CD14-positive monocyte (primary cell): ENCODE data around the gene MITF. TPM values are rescaled to one million over a fixed set of nuclear protein-coding genes. Genes with fewer than 3 reads are reported as not detected.

ENCODE experiments used
- DNase-seq, 3 donors: peaks; one replicate each; pipeline ENCODE4 v3.0.0-alpha.2; 2011 to 2022
- H2AFZ ChIP-seq: 2 replicates; pipeline ENCODE4 v1.6.0; 2012; ENCODE audit warnings: mild to moderate bottlenecking, low read depth, low read length, inconsistent platforms; ENCODE audit not compliant: insufficient read depth, poor library complexity, severe bottlenecking
- H3K27ac ChIP-seq, 2 donors: 1 replicate in 1 of 2; 2 replicates in 1 of 2; pipeline ENCODE4 v1.5.1; 2012 to 2013; ENCODE audit warnings: low read length in 2 of 2, control low read depth in 1 of 2, inconsistent platforms in 1 of 2, low read depth in 1 of 2, mild to moderate bottlenecking in 1 of 2
- H3K27me3 ChIP-seq, 2 donors: one replicate each; pipeline versions ENCODE4 v1.6.0 to v1.6.1; 2011 to 2013; ENCODE audit warnings: low read length in 2 of 2; ENCODE audit not compliant: control insufficient read depth in 2 of 2, insufficient read depth in 2 of 2
- H3K36me3 ChIP-seq, 2 donors: replicated peaks in 1 of 2; 1 replicate in 1 of 2; 2 replicates in 1 of 2; pipeline versions ENCODE4 v1.5.1 to v1.6.1; 2012 to 2013; ENCODE audit warnings: low read length in 2 of 2, control low read depth in 1 of 2, inconsistent platforms in 1 of 2, mild to moderate bottlenecking in 1 of 2; ENCODE audit not compliant: insufficient read depth in 2 of 2, control insufficient read depth in 1 of 2
- H3K4me1 ChIP-seq, 2 donors: 1 replicate in 1 of 2; 2 replicates in 1 of 2; pipeline versions ENCODE4 v1.5.1 to v1.6.1; 2012 to 2013; ENCODE audit warnings: low read length in 2 of 2, control low read depth in 1 of 2, inconsistent platforms in 1 of 2, mild to moderate bottlenecking in 1 of 2, moderate library complexity in 1 of 2; ENCODE audit not compliant: insufficient read depth in 2 of 2, control insufficient read depth in 1 of 2
- H3K4me2 ChIP-seq: replicated peaks from 2 replicates; pipeline ENCODE3; 2012; ENCODE audit warnings: low read length, moderate library complexity, mild to moderate bottlenecking; ENCODE audit not compliant: poor library complexity, severe bottlenecking; ENCODE audit errors: extremely low read depth
- H3K4me3 ChIP-seq, 3 experiments: fragments of 200-600 bp in 1 of 3; sonication (generic) in 1 of 3; replicated peaks in 1 of 3; 1 replicate in 2 of 3; 2 replicates in 1 of 3; pipeline ENCODE4 v1.5.1; 2011 to 2013; ENCODE audit warnings: low read length in 3 of 3, mild to moderate bottlenecking in 3 of 3, control low read depth in 2 of 3, low read depth in 2 of 3, inconsistent platforms in 1 of 3, moderate library complexity in 1 of 3
- H3K79me2 ChIP-seq: 2 replicates; pipeline ENCODE4 v1.6.0; 2012; ENCODE audit warnings: mild to moderate bottlenecking, control low read depth, inconsistent platforms, low read length, moderate library complexity; ENCODE audit not compliant: insufficient read depth
- H3K9ac ChIP-seq: 2 replicates; pipeline ENCODE4 v1.6.0; 2017; ENCODE audit warnings: low read length, mild to moderate bottlenecking; ENCODE audit not compliant: insufficient read depth, poor library complexity, severe bottlenecking
- H3K9me3 ChIP-seq, 2 donors: replicated peaks in 1 of 2; 1 replicate in 1 of 2; 2 replicates in 1 of 2; pipeline versions ENCODE4 v1.5.1 to v1.6.1; 2012 to 2013; ENCODE audit warnings: low read length in 2 of 2, control low read depth in 1 of 2; ENCODE audit not compliant: control insufficient read depth in 1 of 2, insufficient read depth in 1 of 2
- H4K20me1 ChIP-seq: 2 replicates; pipeline ENCODE4 v1.6.0; 2012; ENCODE audit warnings: mild to moderate bottlenecking, low read length, control low read depth, moderate library complexity; ENCODE audit not compliant: insufficient read depth
- H3K27ac Mint-ChIP-seq, 7 donors: one replicate each; pipeline ENCODE4 v1.8.0; 2020; ENCODE audit warnings: mild to moderate bottlenecking in 7 of 7, mixed read lengths in 7 of 7, moderate library complexity in 6 of 7, inconsistent platforms in 2 of 7
- H3K27me3 Mint-ChIP-seq, 3 donors: one replicate each; pipeline ENCODE4 v1.8.0; 2021 to 2022; ENCODE audit warnings: low read depth in 3 of 3, mild to moderate bottlenecking in 3 of 3, mixed read lengths in 3 of 3, moderate library complexity in 3 of 3, inconsistent platforms in 1 of 3
- H3K36me3 Mint-ChIP-seq, 2 donors: one replicate each; pipeline ENCODE4 v1.8.0; 2020; ENCODE audit warnings: mixed read lengths in 2 of 2, inconsistent platforms in 1 of 2, mild to moderate bottlenecking in 1 of 2
- H3K4me1 Mint-ChIP-seq: one replicate; pipeline ENCODE4 v1.8.0; 2020; ENCODE audit warnings: mild to moderate bottlenecking, mixed read lengths
- H3K4me3 Mint-ChIP-seq, 2 donors: one replicate each; pipeline ENCODE4 v1.8.0; 2020; ENCODE audit warnings: mild to moderate bottlenecking in 2 of 2, mixed read lengths in 2 of 2, moderate library complexity in 1 of 2
- H3K9me3 Mint-ChIP-seq, 7 donors: one replicate each; pipeline ENCODE4 v1.8.0; 2020 to 2022; ENCODE audit warnings: mixed read lengths in 7 of 7, mild to moderate bottlenecking in 6 of 7, moderate library complexity in 6 of 7, inconsistent platforms in 2 of 7
- CTCF ChIP-seq: fragments of 200-600 bp; IDR thresholded peaks from one replicate; pipeline ENCODE4 v1.8.0; 2022; ENCODE audit warnings: antibody characterized with exemption, mild to moderate bottlenecking
- WGBS: methylation state at CpG from one replicate; pipeline ENCODE4 v1.1.5; 2013; ENCODE audit warnings: missing lambda C conversion rate; ENCODE audit not compliant: insufficient coverage; 5-methylcytosine and 5-hydroxymethylcytosine counted together
- intact Hi-C, 2 donors: fragments of 100-400 bp; cut with micrococcal nuclease; formaldehyde crosslinking; loops; one replicate each; pipeline versions ENCODE4 v1.15.0 to v1.15.1; 2023
- polyA plus RNA-seq, 3 donors: library from polyadenylated mRNA; depleted of rRNA in 1 of 3; unstranded in 2 of 3; stranded (reverse) in 1 of 3; fragments of 300-500 nt in 2 of 3; fragments of >200 nt in 1 of 3; fragmentation: Illumina TruSeq in 2 of 3; gene quantifications; 1 replicate in 2 of 3; 2 replicates in 1 of 3; pipeline ENCODE4 v1.2.3, GENCODE V29; 2012 to 2021

Gene MITF
- polyA plus RNA-seq, 3 donors, result 7.0 to 15.1 (median 12.1) TPM

DNA sequence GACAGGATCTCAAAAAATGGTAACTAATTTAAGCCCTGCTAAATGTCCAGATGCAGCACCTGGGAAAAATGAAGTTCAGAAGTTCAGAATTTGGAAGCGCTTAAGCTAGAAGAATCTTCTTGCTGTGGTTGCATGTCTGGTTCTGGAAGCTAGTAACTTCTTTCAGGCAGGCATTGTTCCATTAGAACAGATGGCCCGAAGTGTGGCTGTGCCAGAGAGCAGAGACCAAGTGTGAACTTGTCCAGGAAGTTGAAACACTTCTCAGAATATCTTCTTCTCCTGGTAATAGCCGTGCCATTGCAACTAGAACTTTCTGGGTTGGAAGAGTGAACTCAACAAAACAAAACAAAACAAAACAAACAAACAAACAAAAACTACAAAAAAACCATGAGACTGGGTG, 80.0 kb downstream of the MITF start:
- Histone ChIP-seq H3K79me2 (no peaks in the 10 kb centered on the region), H3K4me3 (no peak overlapping the region), H2AFZ (no peak overlapping the region), H3K9me3 (no peaks in the 10 kb centered on the region), H3K36me3 (no peaks in the 10 kb centered on the region), H3K9ac (no peak overlapping the region), H3K4me1 (peaks cover 9 to 21% of the 10 kb centered on the region in 2 donors), H4K20me1 (no peaks in the 10 kb centered on the region), H3K4me2 (no peak overlapping the region), H3K27me3 (no peaks in the 10 kb centered on the region), H3K27ac (no peak overlapping the region)
- WGBS, result 100% methylated on average over 1 of the region's 3 CpGs
- intact Hi-C loops, result no loop called here
- Mint-ChIP-seq H3K27ac (peak overlapping the region in 1 of 7 donors; percentile 22), H3K9me3 (no peaks in the 10 kb centered on the region), H3K27me3 (peaks cover 0 to 1% (median 0%) of the 10 kb centered on the region in 3 donors), H3K4me3 (no peak overlapping the region), H3K36me3 (no peaks in the 10 kb centered on the region), H3K4me1 (peaks cover 25% of the 10 kb centered on the region)
- TF ChIP-seq CTCF, result no peak
- no peak for DNase-seq

DNA sequence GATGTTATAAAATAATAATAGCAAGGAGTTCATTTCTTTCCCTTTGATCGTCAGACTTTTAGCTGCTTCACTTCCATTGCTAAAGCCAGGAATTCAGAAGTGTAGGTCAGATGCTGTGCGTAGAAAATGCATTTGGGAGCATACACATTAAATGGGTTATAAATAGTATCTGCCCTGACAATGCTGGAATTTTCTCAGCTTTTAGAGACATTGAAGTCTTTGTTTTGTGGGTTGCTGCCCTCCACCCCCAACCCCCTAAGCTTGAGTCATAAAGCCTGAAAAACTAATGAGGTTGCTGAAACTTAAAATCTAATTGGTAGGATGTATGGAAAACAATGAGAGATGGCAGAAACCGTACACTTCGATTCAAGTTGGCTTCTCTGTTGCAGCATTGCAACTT, 81.9 kb downstream of the MITF start:
- Mint-ChIP-seq H3K36me3 (no peaks in the 10 kb centered on the region), H3K4me1 (peaks cover 29% of the 10 kb centered on the region), H3K9me3 (no peaks in the 10 kb centered on the region), H3K4me3 (no peak overlapping the region), H3K27me3 (no peaks in the 10 kb centered on the region), H3K27ac (no peak overlapping the region)
- Histone ChIP-seq H2AFZ (no peak overlapping the region), H3K9me3 (no peaks in the 10 kb centered on the region), H3K4me2 (no peak overlapping the region), H3K27ac (no peak overlapping the region), H3K4me1 (peaks cover 9 to 21% of the 10 kb centered on the region in 2 donors), H3K27me3 (no peaks in the 10 kb centered on the region), H3K9ac (no peak overlapping the region), H4K20me1 (no peaks in the 10 kb centered on the region), H3K4me3 (no peak overlapping the region), H3K79me2 (no peaks in the 10 kb centered on the region), H3K36me3 (no peaks in the 10 kb centered on the region)
- TF ChIP-seq CTCF, result no peak
- WGBS, result no CpG with 5 or more reads among the region's 4 CpGs
- DNase-seq, result no peak
- intact Hi-C loops, result no loop called here
